OCI-LY3 (cell line): ENCODE measurements around the gene PCBP3.
"Not testable (repeated sequence)": the region's sequence is repeated elsewhere in the genome, so short reads cannot be mapped to it uniquely, and the experiment has no call there.

Source experiments
- H2AFZ ChIP-seq: fragments of 200-600, 300-600 bp; shearing (Covaris generic); 2 replicates; pipeline ENCODE4 v1.6.0; 2014; ENCODE audit warnings: antibody characterized with exemption, low read depth, low read length
- H3K27ac ChIP-seq: fragments of 200-600, 300-600 bp; sonication (generic); 2 replicates; pipeline ENCODE4 v1.5.1; 2014; ENCODE audit warnings: mild to moderate bottlenecking, low read length, moderate library complexity, mixed read lengths
- H3K27me3 ChIP-seq: fragments of 200-600, 300-600 bp; sonication (generic); 2 replicates; pipeline ENCODE4 v1.6.1; 2014; ENCODE audit warnings: low read depth, low read length, mixed read lengths
- H3K36me3 ChIP-seq: fragments of 200-600, 300-600 bp; sonication (generic); replicated peaks from 2 replicates; pipeline ENCODE3; 2014; ENCODE audit warnings: low read depth, low read length, mixed read lengths
- H3K4me1 ChIP-seq: fragments of 300-600, 200-600 bp; sonication (generic); 2 replicates; pipeline ENCODE4 v1.6.1; 2014; ENCODE audit warnings: low read length, mixed read lengths
- H3K4me2 ChIP-seq: fragments of 200-600, 300-600 bp; sonication (generic); 2 replicates; pipeline ENCODE4 v1.6.1; 2014; ENCODE audit warnings: low read length, mixed read lengths
- H3K4me3 ChIP-seq: fragments of 300-600, 200-600 bp; sonication (generic); 2 replicates; pipeline ENCODE4 v1.5.1; 2014; ENCODE audit warnings: antibody characterized with exemption, mild to moderate bottlenecking, low read length, moderate library complexity
- H3K79me2 ChIP-seq: fragments of 300-600, 200-600 bp; shearing (Covaris generic); 2 replicates; pipeline ENCODE4 v1.6.1; 2014; ENCODE audit warnings: mild to moderate bottlenecking, low read length, mixed read lengths
- H3K9ac ChIP-seq: fragments of 300-600, 200-600 bp; shearing (Covaris generic); 2 replicates; pipeline ENCODE4 v1.6.0; 2014; ENCODE audit warnings: mild to moderate bottlenecking, low read length, moderate library complexity
- H3K9me3 ChIP-seq: fragments of 200-600, 300-600 bp; shearing (Covaris generic); 2 replicates; pipeline ENCODE4 v1.6.1; 2014; ENCODE audit warnings: low read length, mixed read lengths; ENCODE audit not compliant: insufficient read depth
- H4K20me1 ChIP-seq: fragments of 200-600, 300-600 bp; sonication (generic); 2 replicates; pipeline ENCODE4 v1.6.1; 2016; ENCODE audit warnings: low read length, mixed read lengths; ENCODE audit not compliant: insufficient read depth
- EZH2phosphoT487 ChIP-seq: fragments of 200-600 bp; shearing (Covaris generic); IDR thresholded peaks from 2 replicates; pipeline ENCODE4 v1.6.1; 2018; ENCODE audit warnings: antibody characterized with exemption, mixed run types, low read depth
- TF ChIP-seq, protein P1 (sequence below): fragments of 200-600, 300-600 bp; sonication (generic); IDR thresholded peaks from 2 replicates; pipeline ENCODE4 v1.5.1; 2014; ENCODE audit warnings: antibody characterized with exemption, low read length, low read depth

Gene PCBP3

DNA sequence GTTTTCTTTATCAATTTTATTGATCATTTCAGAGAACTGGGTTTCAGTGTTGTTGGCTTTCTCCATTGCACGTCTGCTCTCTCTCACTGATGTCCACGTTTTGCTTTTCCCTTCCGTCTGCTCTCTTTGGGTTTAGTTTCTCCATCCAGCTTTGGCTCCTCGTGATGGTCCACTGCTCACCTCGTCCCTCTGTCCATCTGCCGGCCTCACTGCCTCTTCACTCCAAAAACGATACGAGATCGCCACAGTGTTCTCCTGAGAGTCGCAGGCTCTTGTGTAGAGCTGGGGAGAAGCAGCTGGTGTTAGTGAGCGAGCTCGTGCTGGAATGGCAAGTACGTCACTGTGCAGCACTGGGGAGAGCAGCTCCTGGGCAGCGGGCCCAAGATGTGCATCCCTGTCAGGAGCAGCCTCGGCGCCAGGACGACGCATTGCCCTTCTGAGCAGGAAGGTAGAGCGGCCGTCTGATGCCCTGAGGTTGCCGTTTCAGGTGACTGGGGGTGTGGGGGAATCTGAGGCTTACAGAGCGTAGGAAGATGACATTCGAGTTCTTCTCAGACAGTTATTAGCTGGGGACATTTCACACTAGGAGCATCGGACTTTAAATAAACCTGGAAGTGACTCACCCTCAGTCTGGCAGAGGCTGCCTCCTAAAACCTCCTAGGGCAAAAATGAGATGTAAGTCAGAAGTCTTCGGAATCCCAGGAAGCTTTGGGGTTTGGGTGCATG, 31.4 kb upstream of the PCBP3 start:
- no peak overlapping the region for H3K4me2 ChIP-seq
- H3K27me3 ChIP-seq = no peaks in the 10 kb centered on the region
- H3K79me2 ChIP-seq = no peaks in the 10 kb centered on the region
- H3K36me3 ChIP-seq = no peaks in the 10 kb centered on the region
- H3K9ac ChIP-seq = no peak overlapping the region
- no peak overlapping the region for H2AFZ ChIP-seq
- no peaks in the 10 kb centered on the region for H3K4me1 ChIP-seq
- no peak overlapping the region for H3K27ac ChIP-seq
- TF ChIP-seq, protein P1, sequence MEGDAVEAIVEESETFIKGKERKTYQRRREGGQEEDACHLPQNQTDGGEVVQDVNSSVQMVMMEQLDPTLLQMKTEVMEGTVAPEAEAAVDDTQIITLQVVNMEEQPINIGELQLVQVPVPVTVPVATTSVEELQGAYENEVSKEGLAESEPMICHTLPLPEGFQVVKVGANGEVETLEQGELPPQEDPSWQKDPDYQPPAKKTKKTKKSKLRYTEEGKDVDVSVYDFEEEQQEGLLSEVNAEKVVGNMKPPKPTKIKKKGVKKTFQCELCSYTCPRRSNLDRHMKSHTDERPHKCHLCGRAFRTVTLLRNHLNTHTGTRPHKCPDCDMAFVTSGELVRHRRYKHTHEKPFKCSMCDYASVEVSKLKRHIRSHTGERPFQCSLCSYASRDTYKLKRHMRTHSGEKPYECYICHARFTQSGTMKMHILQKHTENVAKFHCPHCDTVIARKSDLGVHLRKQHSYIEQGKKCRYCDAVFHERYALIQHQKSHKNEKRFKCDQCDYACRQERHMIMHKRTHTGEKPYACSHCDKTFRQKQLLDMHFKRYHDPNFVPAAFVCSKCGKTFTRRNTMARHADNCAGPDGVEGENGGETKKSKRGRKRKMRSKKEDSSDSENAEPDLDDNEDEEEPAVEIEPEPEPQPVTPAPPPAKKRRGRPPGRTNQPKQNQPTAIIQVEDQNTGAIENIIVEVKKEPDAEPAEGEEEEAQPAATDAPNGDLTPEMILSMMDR = no peak
- no peak for TF ChIP-seq EZH2phosphoT487
- H4K20me1 ChIP-seq = no peaks in the 10 kb centered on the region
- H3K4me3 ChIP-seq = no peak overlapping the region
- no peaks in the 10 kb centered on the region for H3K9me3 ChIP-seq

DNA sequence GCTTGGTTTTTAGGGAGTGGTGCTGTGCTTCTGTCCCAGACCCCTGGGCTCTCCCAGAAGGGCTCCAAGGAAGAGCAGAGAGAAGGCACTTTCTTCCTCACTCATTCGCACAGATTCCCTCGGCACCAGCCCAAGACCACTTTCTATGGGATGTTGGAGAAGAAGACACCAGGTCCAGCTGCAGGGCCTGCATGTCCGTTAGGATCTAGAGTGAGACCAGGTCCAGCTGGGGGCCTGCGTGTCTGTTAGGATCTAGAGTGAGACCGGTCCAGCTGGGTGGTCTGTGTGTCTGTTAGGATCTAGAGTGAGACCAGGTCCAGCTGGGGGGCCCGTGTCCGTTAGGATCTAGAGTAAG, 30.9 kb upstream of the PCBP3 start:
- not testable (repeated sequence) for H3K4me1 ChIP-seq, H4K20me1 ChIP-seq, H3K4me3 ChIP-seq, H3K9ac ChIP-seq, H2AFZ ChIP-seq, H3K27me3 ChIP-seq, H3K9me3 ChIP-seq, H3K4me2 ChIP-seq, H3K36me3 ChIP-seq, H3K27ac ChIP-seq, H3K79me2 ChIP-seq

GRCh38 chr21:45613396-45613795, 30.1 kb upstream of the PCBP3 start:
- H3K4me1 ChIP-seq = no peaks in the 10 kb centered on the region
- no peak overlapping the region for H3K27ac ChIP-seq
- no peaks in the 10 kb centered on the region for H3K27me3 ChIP-seq

DNA sequence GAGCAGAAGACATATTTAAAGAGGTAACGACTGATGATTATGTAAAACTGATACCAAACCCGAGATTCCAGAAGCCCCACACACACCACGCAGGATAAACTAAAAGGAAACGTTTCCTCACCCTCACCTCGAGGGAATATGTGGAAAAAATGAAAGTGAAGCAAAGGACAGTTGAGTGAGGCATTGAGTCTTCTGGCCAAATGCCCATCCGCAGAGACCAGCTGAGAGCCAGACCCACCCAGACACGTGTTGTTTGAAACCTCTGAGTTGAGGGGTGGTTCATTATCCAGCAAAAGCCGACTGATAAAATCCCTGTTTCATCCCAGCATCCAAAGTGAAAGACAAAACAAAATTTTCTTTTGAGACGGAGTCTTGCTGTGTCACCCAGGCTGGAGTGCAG, 29.6 kb upstream of the PCBP3 start:
- no peak overlapping the region for H2AFZ ChIP-seq
- no peak overlapping the region for H3K4me3 ChIP-seq
- H3K9ac ChIP-seq = no peak overlapping the region
- H3K27ac ChIP-seq = no peak overlapping the region
- H3K9me3 ChIP-seq = no peaks in the 10 kb centered on the region
- no peaks in the 10 kb centered on the region for H3K27me3 ChIP-seq
- H4K20me1 ChIP-seq = no peaks in the 10 kb centered on the region
- no peaks in the 10 kb centered on the region for H3K36me3 ChIP-seq
- no peaks in the 10 kb centered on the region for H3K79me2 ChIP-seq
- H3K4me1 ChIP-seq = no peaks in the 10 kb centered on the region
- no peak for TF ChIP-seq EZH2phosphoT487
- TF ChIP-seq, protein P1 = no peak
- no peak overlapping the region for H3K4me2 ChIP-seq

More at GRCh38 chr21:45613396-45613795, 30.1 kb upstream of the PCBP3 start:
- no peaks in the 10 kb centered on the region for H3K79me2 ChIP-seq
- H3K9ac ChIP-seq = no peak overlapping the region
- no peaks in the 10 kb centered on the region for H3K36me3 ChIP-seq
- no peak for TF ChIP-seq EZH2phosphoT487
- TF ChIP-seq, protein P1 = no peak
- H3K4me2 ChIP-seq = no peak overlapping the region
- H2AFZ ChIP-seq = no peak overlapping the region
- H3K9me3 ChIP-seq = no peaks in the 10 kb centered on the region
- H3K4me3 ChIP-seq = no peak overlapping the region
- no peaks in the 10 kb centered on the region for H4K20me1 ChIP-seq
